ENCODE data around the gene MSANTD1.

The MSANTD1 gene

DNA sequence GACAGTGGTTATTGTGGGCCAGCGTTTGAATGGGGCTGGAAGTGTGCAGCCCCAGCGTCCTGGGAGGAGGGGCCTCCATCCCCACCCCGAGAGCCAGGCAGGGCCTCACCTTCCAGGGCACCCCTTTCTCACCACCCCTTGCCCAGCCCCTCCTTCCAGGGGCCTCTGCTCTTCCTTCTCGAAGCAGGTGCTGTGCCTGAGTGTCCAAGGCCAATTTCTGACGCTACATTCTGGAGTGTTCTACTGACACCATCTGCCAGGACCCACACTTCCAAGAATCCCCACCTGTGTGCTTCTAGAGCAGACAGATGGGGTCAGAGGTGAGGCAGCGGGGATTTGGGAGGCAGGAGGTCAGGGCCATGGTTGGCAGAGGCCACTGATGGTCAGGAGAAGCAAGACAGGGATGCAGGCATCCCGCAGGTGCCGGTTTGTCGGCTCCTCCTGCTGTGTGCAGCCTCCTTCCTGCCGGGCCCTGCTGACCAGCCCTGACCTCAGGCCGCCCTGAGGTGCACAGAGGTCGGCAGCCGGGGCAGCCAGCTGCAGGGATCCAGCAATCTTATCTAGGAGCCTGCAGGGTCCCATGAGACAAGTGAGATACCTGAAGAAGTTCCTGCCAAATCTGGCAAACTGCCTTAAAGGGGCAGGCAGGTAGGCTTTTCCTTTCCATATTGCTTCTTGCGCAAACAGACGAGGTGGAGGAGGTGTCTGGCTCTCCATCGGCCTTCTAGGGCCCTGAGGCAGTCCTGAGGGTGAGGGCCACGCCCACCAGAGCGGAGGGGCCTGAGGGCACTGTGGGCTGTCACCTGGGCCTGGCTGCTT, 18.8 kb downstream of the MSANTD1 start:
- DNase-seq: no peak

DNA sequence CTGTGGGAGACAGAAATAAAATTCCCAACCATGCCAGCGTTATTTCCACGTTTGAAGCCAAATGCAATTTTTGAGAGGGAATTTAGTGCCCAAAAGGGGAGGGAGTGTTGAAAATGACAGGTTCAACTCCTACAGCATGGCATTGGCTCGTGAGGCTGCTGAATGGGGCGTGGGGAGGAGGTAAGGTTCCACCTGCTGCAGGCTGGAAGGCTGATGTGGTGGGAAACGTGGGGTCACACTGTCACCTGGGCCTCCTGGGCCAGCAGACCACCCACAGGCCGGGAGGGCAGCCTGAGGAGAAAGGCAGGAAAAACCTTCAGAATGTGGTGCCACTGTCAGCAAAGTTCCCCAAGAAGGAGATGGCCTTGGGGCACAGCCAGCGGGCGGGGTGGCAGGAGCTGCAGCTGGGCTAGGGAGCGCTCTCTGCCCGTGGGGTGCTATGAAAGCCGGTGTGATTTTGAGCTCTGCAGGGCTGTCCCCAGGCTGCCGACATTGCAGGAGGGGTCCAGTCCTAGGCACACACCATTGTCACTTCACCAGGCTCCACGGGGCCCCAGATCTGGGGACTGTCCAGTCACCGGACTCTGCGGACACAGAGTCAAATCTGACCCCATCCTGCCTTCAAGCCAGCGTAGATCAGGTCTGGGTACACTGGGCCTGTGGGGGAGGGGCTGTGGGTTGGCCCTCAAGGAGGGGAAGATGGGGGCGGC, 19.6 kb downstream of the MSANTD1 start:
- DNase-seq: no peak

DNA sequence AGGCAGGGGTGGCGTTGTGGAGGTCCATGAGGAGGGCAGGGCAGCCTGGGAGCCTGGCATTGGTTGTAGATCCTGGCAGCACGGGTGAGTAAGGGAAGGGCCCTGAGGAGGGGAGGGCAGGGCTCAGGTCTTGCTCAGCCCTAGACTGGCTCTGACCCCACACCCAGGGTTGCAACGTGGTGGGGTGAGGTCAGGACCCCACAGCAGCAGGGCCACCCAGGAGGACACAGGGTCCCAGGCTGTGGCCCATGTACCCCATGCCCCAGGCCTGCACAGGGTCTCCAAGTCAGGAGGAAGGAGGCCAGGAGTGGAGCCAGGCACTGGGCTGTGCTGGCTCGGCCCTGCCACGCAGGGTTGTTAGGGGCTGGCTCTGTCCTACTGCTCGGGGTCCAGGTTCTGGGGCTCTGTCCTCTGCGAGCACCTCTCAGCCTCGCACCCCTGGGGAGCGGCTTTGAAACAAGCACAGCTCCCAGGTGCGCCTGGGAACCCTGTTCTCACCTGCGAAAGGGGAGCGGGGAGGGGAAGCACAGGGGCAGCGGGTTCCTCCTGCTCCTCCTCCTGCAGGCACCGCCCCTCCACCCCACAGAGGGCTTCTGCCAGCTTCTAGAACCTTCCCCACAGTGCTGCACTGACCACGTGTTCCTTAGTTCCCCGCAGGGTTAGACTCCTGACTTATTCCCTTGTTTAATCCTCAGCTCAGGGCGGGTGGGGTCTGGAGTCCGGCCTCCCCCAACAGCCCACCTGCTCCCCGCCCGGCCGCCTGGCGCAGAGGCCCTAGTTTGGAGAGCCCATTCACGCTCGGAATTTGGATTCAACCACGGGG, 20.4 kb downstream of the MSANTD1 start:
- DNase-seq: no peak

DNA sequence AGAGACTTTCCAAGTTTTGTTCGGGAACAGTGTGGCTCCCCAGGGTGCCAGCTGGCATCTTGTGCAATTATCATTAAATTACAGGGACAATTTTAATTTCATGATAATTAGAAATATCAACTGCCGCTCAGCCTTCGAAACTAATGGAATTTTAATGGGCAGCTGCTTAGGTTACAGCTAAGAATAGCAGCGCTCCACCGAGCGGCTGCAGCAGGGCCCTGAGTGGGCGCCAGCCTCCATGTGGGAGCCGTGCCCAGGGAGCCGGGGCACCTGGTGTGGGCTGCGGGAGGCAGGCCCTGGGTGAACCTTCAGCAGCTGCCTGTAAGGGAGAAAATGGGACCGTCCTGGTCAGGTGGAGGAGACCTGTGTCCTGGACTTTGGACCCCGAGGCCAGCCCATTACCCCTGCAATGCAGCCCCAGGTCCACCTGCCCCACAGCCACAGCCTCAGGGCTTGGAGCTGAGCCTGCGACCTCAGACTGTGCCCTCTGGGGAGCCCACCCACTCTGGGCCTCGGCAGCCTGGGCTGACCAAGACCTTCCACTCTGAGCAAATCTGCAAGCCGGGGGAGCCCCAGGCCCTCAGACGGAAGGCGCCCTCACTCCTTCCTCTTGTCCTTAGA, 21.1 kb downstream of the MSANTD1 start:
- DNase-seq: no peak

DNA sequence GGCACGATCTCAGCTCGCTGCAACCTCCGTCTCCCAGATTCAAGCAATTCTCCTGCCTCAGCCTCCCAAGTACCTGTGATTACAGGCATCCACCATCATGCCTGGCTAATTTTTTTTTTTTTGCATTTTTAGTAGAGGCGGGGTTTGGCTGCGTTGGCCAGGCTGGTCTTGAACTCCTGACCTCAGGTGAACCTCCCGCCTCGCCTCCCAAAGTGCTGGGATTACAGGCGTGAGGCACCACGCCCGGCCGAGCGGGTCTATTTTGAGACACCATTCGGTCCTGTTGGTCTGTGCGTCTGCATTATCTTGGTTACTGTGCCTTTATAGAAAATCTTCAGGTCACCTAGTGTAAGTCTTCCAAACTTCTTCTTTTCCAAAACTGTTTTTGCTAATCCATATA, 22.2 kb downstream of the MSANTD1 start:
- DNase-seq: no peak

DNA sequence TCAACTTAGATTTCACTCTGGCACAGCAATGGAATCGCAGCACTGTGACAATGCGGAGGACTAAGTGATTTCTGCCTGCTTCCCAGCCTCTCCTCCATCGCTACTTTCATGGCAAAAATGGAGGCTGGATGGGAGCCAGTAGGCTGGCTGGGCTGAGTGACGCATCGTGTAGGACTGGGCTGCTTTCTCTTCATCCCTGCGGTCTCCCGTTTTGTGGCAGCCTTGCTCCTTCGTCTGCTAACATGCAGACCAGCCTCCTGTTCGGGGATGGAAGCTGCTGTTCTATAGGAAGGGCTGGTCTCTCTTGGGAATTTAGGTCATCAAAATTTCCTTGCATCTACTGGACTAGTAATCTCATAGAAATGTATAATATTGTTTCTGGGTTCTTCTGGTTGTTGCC, 28.0 kb downstream of the MSANTD1 start:
- no peak for DNase-seq

DNA sequence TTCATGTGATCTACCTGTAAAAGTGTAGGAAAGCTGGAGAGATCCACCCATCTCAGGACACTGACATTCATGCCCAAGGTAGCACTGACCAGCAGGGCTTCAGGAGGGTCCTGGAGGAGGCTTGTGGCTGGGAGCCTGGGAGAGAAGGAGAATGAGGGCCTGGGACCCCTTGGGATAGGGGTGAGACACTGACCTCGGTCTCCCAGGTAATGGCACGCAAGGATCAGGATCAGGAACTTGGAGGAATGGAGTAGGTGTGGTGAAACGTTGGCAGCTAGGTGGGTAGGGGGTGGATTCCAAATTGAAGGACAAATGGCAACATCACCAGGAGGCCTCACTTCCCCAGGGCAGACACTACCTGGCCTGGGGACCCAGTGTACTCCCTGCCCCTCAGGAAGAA, 31.5 kb downstream of the MSANTD1 start:
- no peak for DNase-seq

DNA sequence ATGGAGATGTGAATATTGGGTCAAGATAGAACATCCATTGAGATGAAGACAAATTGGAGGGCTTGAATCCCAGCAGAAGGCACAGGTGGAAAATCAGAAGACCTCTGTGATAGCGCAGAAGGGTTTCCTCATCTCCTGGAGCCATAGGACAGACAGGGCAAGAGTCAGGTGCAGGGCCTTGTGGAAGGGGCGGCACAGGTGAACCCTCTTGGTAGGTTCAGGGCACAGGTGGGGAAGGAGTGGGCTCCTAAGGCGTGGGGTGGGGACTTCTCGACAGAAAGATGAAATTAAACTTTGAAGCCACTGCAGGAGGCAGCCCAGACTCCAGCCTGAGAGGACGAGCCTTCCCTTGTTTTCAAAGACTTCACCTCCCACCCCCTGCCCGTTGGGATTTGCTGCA, 34.5 kb downstream of the MSANTD1 start:
- no peak for DNase-seq

DNA sequence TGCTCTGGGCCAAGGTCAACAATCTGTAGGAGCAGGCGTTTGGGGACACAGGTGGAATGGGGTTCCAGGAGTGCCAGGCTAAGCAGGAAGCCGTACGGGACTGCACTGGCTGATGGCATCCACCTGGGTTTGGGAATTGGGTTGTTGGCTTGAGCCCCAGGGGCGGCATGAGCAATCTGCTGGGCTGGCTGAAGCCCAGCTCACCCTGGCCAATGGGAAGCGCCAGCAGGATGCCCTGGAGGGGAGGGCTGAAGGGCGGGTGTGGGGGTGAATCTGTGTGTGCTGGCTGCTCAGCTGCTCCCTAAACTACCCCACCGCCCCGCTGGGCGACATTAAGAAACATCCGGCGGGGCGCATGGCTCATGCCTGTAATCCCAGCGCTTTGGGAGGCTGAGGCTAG, 35.0 kb downstream of the MSANTD1 start:
- no peak for DNase-seq

DNA sequence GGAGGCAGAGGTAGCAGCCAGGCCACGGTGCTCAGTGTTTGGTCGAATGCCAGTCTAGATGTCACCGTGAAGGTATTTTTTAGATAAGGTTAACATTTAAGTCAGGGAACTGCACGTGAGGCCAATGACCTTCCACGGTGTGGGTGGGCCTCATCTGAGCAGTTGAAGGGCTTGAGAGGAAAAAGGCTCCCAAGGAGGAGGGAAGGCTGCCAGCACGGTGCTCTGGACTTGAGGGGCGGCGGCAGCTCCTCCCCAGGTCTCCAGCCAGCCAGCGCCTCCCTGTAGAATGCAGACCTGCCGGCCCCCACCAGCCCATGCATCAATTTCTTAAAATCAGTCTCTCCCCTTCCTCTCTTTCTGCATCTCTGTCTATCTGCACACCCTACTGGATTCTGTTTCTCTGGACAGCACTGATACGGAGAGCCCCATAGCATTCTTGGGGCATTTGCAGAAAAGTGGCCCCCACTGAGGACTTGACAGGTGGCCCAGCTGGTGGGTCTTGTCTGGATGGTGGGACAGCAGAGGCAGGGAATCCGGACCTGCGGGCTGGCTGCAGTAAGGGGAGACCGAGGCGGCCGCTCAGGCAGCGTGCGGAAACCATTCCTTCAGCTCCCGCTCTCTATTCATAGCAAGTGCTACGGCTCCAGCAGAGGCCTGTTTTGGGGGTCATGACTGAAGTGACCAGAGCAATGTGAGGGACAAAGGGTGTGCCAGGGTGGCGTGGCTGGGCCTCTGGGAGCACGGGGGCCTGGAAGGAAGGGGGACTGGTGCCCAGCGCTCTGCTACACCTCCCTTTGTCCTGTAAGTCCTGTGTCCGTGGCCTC, 36.0 kb downstream of the MSANTD1 start:
- DNase-seq: no peak

DNA sequence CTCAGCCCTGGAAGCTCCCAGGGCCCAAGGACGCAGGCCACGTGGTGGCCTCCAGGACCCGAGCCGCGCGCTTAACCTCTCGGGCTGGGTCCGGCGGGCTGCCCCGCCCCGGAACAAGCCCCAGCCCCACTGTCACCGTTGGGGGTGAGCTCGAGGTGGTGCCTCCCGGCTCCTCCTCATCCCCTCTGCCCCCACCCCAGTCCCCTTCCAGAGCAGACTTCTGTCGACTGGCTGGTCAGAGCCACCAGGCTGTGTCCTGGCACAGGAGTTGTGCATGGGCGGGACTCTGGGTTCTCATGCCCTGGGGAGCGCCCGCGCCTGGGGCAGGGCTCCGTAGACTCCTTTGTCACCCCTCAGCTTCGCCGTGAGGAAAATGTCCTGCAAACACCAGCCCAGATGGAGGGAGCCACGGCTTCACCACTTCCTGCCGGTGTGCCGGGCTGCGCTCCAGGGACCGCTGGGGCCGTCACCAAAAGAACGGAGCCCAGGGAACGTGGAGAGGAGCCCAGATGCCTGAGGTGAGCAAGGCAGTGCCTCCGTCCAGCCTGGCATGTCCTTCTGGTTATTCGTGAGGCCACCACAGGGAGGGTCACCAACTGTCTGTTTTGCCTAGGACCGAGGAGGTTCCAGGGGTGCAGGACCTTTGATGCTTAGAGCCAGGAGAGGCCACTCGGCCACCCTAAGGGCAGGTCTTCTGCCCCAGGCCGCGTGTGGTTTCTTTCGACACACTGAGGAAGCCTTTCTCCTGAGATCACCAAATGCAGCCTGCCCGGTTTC, 36.8 kb downstream of the MSANTD1 start:
- DNase-seq: no peak

DNA sequence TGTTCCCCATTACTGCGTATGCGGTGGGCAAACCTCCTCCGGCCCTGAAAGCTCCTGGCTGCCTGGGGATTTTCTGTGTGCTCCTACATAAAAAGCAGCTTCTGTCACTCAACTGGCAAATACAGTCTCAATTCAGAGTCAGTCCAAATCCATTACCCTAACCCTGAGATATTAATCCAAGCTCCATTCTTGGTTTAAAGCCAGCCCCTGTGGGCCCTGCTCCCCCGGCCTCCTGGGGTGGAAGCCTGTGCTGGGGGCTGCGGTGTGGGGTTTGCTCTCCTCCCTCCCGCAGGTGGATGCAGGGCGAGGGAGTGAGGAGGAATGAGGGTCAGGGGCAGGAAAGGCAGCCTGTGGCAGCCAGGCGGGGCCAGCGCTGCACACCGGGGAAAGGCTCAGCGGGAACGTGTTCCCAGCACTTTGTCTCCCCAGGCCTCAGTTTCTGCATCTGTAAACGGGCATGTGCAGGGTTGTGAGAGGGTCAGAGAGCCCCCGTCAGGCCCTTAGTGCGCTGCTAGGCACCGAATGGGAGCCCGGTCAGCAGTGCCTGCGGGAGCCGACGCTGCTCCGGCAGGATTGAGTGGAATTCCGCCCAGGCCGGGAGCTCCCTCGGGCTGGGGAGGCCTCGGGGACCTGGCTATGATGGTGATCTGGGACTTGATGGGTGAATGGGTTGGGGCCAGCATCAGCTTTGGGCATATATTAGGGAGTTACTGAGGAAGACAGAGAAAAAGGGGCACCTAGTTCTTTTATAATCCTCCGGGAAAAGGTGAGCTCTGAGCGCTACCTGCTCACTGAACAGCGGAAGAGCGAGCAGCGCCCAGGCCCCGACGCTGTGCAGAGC, 37.6 kb downstream of the MSANTD1 start:
- DNase-seq: no peak

DNA sequence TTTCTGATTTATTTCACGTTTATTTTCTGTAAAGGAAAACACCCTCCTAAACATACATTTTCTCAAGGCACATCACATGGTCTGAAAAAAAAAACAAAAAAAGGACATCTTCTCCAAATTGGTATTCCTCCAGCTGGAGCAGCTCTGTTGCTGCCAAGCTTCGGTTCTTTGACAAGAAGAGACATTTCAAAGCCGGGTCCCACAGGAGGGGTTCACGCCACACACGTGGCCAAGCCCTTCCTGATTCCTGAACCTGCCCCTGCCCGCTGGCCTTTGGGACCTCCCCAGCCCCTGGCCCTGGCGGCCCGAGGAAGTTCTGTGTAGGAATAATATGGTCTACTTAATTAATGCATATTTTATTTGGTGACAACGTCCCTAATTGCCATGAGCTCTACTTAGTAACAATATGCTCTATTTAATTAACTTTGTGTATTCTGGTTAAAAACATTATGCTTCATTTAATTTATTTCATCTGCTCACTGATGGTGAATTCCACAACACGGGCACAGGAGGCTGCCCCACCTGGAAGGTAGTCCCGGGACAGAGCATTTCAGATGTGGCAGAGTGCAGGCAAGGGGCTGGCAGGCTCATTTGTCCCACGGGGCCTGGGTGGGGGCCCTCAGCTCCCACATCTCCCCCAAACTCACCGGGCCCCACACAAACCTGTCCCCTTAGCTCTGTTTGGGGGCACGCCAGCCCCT, 38.5 kb downstream of the MSANTD1 start:
- DNase-seq: no peak

DNA sequence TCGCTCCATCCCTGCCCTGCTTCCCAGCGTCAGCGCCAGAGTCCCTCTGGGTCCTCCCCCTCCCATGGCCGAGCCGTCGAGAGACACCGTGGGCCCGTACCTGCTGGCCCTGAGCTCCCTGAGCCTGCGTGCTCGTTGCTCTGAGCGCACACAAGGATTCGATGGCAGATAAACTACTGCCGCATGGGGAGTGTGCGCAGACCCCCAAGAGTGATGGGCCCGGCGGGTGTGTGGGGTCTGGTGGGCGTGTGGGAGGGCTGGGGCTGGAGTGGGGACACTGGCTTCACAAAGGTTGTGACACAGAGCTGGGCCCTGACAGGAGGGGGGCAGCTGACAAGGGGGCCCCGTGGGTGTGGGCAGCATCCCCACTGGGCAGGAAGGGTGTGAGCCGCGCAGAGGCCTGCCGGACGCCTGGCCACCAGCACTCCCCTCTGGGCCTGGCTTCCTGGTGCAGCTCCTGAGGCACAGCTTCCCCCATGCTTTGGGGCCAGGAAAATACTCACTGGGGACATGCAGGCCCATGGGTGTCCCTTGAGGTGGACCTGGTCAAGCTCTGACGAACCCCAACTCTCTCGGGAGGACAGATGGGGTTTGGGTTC, 39.1 kb downstream of the MSANTD1 start:
- no peak for DNase-seq

DNA sequence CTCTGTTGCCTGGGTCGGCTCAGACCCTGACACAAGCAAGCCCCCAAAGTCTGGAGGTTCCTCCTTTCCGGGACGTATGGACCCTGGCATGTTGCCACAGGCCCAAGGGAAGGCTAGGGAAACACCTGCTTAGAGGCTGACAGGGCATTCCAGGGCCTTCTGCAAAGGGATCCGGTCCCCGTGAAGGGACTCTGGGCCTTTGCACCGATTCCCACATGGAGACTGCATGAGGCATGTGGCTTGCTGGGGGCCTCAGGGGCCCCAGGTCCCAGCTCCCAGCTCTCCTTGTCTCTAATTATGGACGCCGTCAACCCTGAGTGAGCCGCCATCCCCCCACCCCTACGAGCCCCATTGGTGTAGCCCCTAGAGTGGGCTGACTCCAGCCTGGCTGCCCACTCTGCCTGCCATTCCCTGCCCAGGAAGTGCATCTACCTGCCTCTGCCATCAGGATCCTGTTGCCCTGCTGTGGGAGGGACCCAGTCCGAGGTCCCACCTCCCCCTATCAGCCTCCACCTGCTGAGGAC, 39.7 kb downstream of the MSANTD1 start:
- no peak for DNase-seq

DNA sequence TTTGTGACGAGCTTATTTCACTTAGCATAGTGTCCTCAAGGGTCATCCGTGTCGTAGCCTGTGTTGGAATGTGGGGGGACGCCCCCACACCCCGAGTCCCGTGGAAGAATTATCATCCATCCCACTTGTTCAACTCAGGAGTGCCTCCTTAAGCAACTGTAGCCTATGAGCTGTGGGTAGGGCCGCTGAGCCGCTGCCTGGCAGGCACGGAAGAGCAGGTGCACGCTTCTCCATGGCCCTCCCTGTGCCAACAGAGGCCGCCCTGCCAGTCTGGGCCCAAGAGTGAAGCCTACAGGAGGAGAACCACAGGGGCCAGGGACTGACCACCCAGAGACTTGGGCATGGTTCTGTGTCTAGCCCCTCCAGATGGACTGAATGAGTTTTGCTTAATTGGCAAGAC, 41.5 kb downstream of the MSANTD1 start:
- no peak for DNase-seq

DNA sequence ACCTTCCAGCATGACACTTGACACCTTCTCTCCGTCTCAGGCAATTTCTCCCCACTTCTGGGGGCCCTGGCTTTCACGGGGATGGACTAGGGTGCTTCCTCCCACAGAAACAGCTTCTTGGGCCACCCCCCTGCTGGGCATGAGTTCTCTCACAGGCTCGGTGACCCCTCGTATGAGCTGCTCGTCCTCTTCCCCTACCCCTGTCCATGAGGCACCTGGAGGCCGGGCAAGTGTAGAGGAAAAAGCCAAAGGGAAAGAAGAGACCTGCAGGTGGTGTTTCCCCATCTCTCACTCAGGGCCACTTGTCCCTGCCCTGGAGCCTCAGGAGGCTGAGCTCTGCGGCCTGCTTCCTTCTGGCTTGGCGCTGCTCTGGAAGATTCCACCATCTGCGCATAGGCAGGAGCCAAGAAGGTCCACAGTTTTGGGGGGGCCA, 41.9 kb downstream of the MSANTD1 start:
- no peak for DNase-seq

DNA sequence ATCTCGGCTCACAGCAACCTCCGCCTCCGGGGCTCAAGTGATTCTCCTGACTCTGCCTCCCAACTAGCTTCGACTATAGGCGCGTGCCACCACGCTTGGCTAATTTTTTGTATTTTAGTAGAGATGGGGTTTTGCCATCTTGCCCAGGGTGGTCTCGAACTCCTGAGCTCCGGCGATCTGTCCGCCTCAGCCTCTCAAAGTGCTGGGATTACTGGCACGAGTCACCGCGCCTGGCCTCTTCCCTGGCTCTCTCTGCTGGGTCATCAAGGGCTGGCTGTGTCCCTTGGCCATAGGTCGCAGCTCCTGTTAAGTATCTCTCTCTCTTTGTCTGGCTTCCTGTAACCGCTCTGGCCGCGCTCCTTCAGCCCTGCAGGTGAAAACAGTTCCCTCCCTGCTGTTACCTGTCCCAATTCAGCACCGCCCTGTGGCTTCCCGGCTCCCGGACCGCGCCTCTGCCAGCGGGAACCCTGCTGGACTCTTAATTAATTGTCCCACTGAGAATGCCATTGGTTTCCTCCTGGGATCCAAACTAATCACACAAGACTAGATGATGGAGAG, 42.5 kb downstream of the MSANTD1 start:
- no peak for DNase-seq
